ENCODE measurements around the gene WDR74. TPM values are rescaled to one million over a fixed set of nuclear protein-coding genes. Genes with fewer than 3 reads are reported as not detected.
A peak's percentile ranks its signal among the peaks of the same experiment; 100 is the strongest.

The WDR74 gene
- total RNA-seq (2021) = 82.7 to 110 TPM (median 85.2 TPM) in 3 replicates
- Bru-seq, nascent RNA = percentile 89 among the genes with signal in this experiment
- long read RNA-seq, experiment 1, transcript WDR74-201 (11 exons, 1,289 nt) = major isoform, 136 of 186 reads
- long read RNA-seq, experiment 1, partial matches to known transcripts = 15 of 186 reads
- long read RNA-seq, experiment 1, other reads (novel, unspliced or antisense) = 31 of 186 reads
- long read RNA-seq, experiment 2, transcript WDR74-201 (11 exons, 1,289 nt) = major isoform, 65 of 106 reads
- long read RNA-seq, experiment 2, partial matches to known transcripts = 12 of 106 reads
- long read RNA-seq, experiment 2, other reads (novel, unspliced or antisense) = 22 of 106 reads
- long read RNA-seq, experiment 3, transcript WDR74-201 (11 exons, 1,289 nt) = major isoform, 290 of 391 reads
- long read RNA-seq, experiment 3, transcript WDR74-202 (10 exons, 1,153 nt) = minor isoform, 8 of 391 reads
- long read RNA-seq, experiment 3, partial matches to known transcripts = 56 of 391 reads
- long read RNA-seq, experiment 3, other reads (novel, unspliced or antisense) = 35 of 391 reads

GRCh38 chr11:62839050-62839945 is at the start of gene WDR74:
Gene WDR74, minus strand, starts transcription at chr11:62839590. Its CDS starts 20 bp downstream, at chr11:62839570.
- DNase-seq (ENCODE audit: low spot score) (peak; percentile 87), ATAC-seq (peak; percentile 6)
- ChIA-PET CTCF (interaction anchor here (0.6 to 3.4 kb wide), 4 partner anchors 7 to 53 kb away, joined by 3 to 29 read pairs (median 6); partner anchors contain the start of genes STX5, TEX54 and TMEM179B), POLR2A (interaction anchor here (0.6 to 3.4 kb wide), 10 partner anchors 13 to 186 kb away, joined by 3 to 83 read pairs (median 16); partner anchors contain the start of genes HNRNPUL2, INTS5, SLC3A2 and TMEM179B)
- Mint-ChIP-seq H3K4me1 (peaks cover 15% of the 10 kb centered on the region), H3K36me3 (peaks cover 34% of the 10 kb centered on the region), H3K4me3 (no peak within 1 kb of the TSS), H3K27me3 (ENCODE audit: low read depth) (no peaks in the 10 kb centered on the region), H3K9me3 (no peaks in the 10 kb centered on the region), H3K27ac (no peak within 1 kb of the TSS; the same call in 1 of the 2 replicates)
- TF ChIP-seq TEAD1 (CRISPR knock-in tag; IDR thresholded peaks at IDR 0.05) (peak; percentile 93), NFATC4 (CRISPR knock-in tag; IDR thresholded peaks at IDR 0.05) (no peak), CTCF (IDR thresholded peaks at IDR 0.05) (no peak), E2F4 (CRISPR knock-in tag; IDR thresholded peaks at IDR 0.05; ENCODE audit: borderline replicate concordance, low read depth) (0 out of 2 replicates have a peak, but pooled peaks have one; percentile 39), SP1 (CRISPR knock-in tag; conservative IDR thresholded peaks at IDR 0.05) (peak; percentile 87), HMGXB4 (CRISPR knock-in tag; IDR thresholded peaks at IDR 0.05) (peak; percentile 87), MYBL2 (CRISPR knock-in tag; IDR thresholded peaks at IDR 0.05) (peak; percentile 88), FOXK1 (CRISPR knock-in tag; IDR thresholded peaks at IDR 0.05) (peak; percentile 98), AFF4 (CRISPR knock-in tag; IDR thresholded peaks at IDR 0.05; ENCODE audit: borderline replicate concordance) (0 out of 2 replicates have a peak, but pooled peaks have one; percentile 50), ZNF232 (CRISPR knock-in tag; IDR thresholded peaks at IDR 0.05) (peak; percentile 82; the same call in 1 of the 2 replicates), USF1 (CRISPR knock-in tag; IDR thresholded peaks at IDR 0.05) (peak; percentile 47; the same call in 1 of the 2 replicates), ELF4 (CRISPR knock-in tag; IDR thresholded peaks at IDR 0.05; ENCODE audit: low read depth) (no peak), SMAD4 (CRISPR knock-in tag; IDR thresholded peaks at IDR 0.05) (peak; percentile 76; the same call in 1 of the 2 replicates), GRHL2 (CRISPR knock-in tag; IDR thresholded peaks at IDR 0.05; ENCODE audit: insufficient replicate concordance, severe bottlenecking) (no peak), EMX1 (CRISPR knock-in tag; IDR thresholded peaks at IDR 0.05) (no peak), TCF7 (CRISPR knock-in tag; IDR thresholded peaks at IDR 0.05; ENCODE audit: low read depth) (no peak), ZNF512 (CRISPR knock-in tag; IDR thresholded peaks at IDR 0.05; ENCODE audit: borderline replicate concordance) (no peak), NR1H2 (CRISPR knock-in tag; IDR thresholded peaks at IDR 0.05) (no peak), ZNF671 (CRISPR knock-in tag; IDR thresholded peaks at IDR 0.05) (no peak), ZNF138 (CRISPR knock-in tag; conservative IDR thresholded peaks at IDR 0.05) (no peak)

Data from WTC11 (cell line).